ENCODE results near the gene RPL6. TPM values are rescaled to one million over a fixed set of nuclear protein-coding genes. Genes with fewer than 3 reads are reported as not detected.

RPL6 gene
- total RNA-seq, 1 experiment from 2014 or later = 969 TPM

DNA sequence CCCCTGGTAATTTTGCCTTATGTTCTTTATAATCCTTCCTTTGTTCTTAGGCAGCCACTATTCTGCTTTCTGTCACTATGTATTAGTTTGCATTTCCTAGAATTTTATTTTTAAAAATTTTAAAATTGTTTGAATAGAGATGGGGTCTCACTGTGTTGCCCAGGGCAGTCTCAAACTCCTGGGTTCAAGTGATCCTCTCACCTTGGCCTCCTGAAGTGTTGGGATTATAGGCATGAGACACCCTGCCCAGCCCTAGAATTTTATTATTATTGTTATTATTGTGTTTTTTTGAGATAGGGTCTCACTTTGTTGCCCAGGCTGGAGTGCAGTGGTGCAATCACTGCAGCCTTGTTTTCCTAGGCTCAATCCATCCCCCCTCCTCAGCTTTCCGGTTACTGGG is 12.0 kb upstream of the RPL6 start:
- TF ChIP-seq TCF7L2 (IDR thresholded peaks at IDR 0.05; ENCODE audit: low read depth, low read length) = no peak
- no peak for TF ChIP-seq SIN3A (IDR thresholded peaks at IDR 0.05; ENCODE audit: borderline replicate concordance, insufficient read depth, low read depth, low read length)
- TF ChIP-seq, protein P1, sequence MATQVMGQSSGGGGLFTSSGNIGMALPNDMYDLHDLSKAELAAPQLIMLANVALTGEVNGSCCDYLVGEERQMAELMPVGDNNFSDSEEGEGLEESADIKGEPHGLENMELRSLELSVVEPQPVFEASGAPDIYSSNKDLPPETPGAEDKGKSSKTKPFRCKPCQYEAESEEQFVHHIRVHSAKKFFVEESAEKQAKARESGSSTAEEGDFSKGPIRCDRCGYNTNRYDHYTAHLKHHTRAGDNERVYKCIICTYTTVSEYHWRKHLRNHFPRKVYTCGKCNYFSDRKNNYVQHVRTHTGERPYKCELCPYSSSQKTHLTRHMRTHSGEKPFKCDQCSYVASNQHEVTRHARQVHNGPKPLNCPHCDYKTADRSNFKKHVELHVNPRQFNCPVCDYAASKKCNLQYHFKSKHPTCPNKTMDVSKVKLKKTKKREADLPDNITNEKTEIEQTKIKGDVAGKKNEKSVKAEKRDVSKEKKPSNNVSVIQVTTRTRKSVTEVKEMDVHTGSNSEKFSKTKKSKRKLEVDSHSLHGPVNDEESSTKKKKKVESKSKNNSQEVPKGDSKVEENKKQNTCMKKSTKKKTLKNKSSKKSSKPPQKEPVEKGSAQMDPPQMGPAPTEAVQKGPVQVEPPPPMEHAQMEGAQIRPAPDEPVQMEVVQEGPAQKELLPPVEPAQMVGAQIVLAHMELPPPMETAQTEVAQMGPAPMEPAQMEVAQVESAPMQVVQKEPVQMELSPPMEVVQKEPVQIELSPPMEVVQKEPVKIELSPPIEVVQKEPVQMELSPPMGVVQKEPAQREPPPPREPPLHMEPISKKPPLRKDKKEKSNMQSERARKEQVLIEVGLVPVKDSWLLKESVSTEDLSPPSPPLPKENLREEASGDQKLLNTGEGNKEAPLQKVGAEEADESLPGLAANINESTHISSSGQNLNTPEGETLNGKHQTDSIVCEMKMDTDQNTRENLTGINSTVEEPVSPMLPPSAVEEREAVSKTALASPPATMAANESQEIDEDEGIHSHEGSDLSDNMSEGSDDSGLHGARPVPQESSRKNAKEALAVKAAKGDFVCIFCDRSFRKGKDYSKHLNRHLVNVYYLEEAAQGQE (IDR thresholded peaks at IDR 0.05; ENCODE audit: insufficient read depth in 1 of 2, low read depth in 2 of 2, low read length in 1 of 2) = no peak
- TF ChIP-seq, protein P2, sequence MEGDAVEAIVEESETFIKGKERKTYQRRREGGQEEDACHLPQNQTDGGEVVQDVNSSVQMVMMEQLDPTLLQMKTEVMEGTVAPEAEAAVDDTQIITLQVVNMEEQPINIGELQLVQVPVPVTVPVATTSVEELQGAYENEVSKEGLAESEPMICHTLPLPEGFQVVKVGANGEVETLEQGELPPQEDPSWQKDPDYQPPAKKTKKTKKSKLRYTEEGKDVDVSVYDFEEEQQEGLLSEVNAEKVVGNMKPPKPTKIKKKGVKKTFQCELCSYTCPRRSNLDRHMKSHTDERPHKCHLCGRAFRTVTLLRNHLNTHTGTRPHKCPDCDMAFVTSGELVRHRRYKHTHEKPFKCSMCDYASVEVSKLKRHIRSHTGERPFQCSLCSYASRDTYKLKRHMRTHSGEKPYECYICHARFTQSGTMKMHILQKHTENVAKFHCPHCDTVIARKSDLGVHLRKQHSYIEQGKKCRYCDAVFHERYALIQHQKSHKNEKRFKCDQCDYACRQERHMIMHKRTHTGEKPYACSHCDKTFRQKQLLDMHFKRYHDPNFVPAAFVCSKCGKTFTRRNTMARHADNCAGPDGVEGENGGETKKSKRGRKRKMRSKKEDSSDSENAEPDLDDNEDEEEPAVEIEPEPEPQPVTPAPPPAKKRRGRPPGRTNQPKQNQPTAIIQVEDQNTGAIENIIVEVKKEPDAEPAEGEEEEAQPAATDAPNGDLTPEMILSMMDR (IDR thresholded peaks at IDR 0.05) = no peak
- TF ChIP-seq POLR2AphosphoS5 (IDR thresholded peaks at IDR 0.05; ENCODE audit: low read depth, low read length) = no peak

DNA sequence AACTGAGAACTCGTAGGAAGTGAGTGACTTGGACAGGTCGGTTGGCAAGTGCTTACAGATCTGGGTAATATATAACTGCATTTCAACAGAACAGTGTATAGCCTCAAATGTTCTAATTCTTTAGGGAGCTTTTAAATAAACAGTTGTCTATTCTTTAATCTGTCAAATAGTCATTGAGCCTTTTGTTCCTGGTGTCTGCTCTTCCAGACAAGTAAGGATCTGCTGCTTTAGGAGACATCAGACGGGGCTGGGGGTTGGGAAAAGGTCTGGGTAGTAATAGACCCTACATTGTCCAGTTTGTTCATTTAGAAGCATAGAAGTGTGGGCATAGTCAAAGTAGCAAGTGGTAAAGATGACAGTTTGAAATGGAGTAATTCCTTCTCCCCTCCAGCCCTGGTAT is 11.3 kb upstream of the RPL6 start:
- ATAC-seq = no peak
- in situ Hi-C loops (cut with HindIII; ENCODE audit: low pct_unique_long_range_greater_than_20kb, low sequenced_read_pairs) (no loop called here), intact Hi-C loops (cut with micrococcal nuclease; ENCODE audit: unreplicated experiment) (no loop called here)
- CTCF ChIA-PET = no interaction called here
- Histone ChIP-seq H3K9me3 (ENCODE audit: control insufficient read depth, insufficient read depth, low read depth, low read length) (no peaks in the 10 kb centered on the region), H3K4me3 (ENCODE audit: low read depth in 2 of 2, low read length in 2 of 2) (no peak overlapping the region), H3K36me3 (ENCODE audit: control insufficient read depth, insufficient read depth, low read length) (no peaks in the 10 kb centered on the region; the same call in 1 of the 2 replicates), H3K27ac (ENCODE audit: low read length) (no peak overlapping the region), H3K27me3 (ENCODE audit: control insufficient read depth, insufficient read depth, low read length) (no peaks in the 10 kb centered on the region), H3K4me1 (ENCODE audit: control insufficient read depth, insufficient read depth, low read length) (0 out of 2 replicates have a peak, but pooled peaks cover 3% of the 10 kb centered on the region)
- POLR2A ChIA-PET = interaction anchor here (0.6 kb wide), 1 partner anchor 369 kb away, joined by 7 read pairs; no protein-coding TSS in a partner anchor
- no peak for DNase-seq (ENCODE audit: low read depth, low spot score)
- BruUV-seq (replicated peaks) = no TSS peak
- TF ChIP-seq TCF7L2 (IDR thresholded peaks at IDR 0.05; ENCODE audit: low read depth, low read length) (no peak), POLR2AphosphoS5 (IDR thresholded peaks at IDR 0.05; ENCODE audit: low read depth, low read length) (no peak), SIN3A (IDR thresholded peaks at IDR 0.05; ENCODE audit: borderline replicate concordance, insufficient read depth, low read depth, low read length) (no peak)
- TF ChIP-seq, protein P1 (IDR thresholded peaks at IDR 0.05; ENCODE audit: insufficient read depth in 1 of 2, low read depth in 2 of 2, low read length in 1 of 2) = no peak
- TF ChIP-seq, protein P2 (IDR thresholded peaks at IDR 0.05) = no peak

More for the DNA sequence above, 12.0 kb upstream of the RPL6 start:
- Histone ChIP-seq H3K4me1 (ENCODE audit: control insufficient read depth, insufficient read depth, low read length) (0 out of 2 replicates have a peak, but pooled peaks cover 3% of the 10 kb centered on the region), H3K27me3 (ENCODE audit: control insufficient read depth, insufficient read depth, low read length) (no peaks in the 10 kb centered on the region), H3K4me3 (ENCODE audit: low read depth in 2 of 2, low read length in 2 of 2) (no peak overlapping the region), H3K9me3 (ENCODE audit: control insufficient read depth, insufficient read depth, low read depth, low read length) (no peaks in the 10 kb centered on the region), H3K36me3 (ENCODE audit: control insufficient read depth, insufficient read depth, low read length) (no peaks in the 10 kb centered on the region; the same call in 1 of the 2 replicates), H3K27ac (ENCODE audit: low read length) (no peak overlapping the region)
- intact Hi-C loops (cut with micrococcal nuclease; ENCODE audit: unreplicated experiment) (no loop called here), in situ Hi-C loops (cut with HindIII; ENCODE audit: low pct_unique_long_range_greater_than_20kb, low sequenced_read_pairs) (no loop called here)
- ChIA-PET POLR2A (interaction anchor here (0.6 kb wide), 1 partner anchor 369 kb away, joined by 7 read pairs; no protein-coding TSS in a partner anchor), CTCF (no interaction called here)
- no peak for DNase-seq (ENCODE audit: low read depth, low spot score)
- no peak for ATAC-seq
- no TSS peak for BruUV-seq (replicated peaks)

Measured in Panc1 (cell line).